ENCODE data around the gene GREB1L.
"Not testable (repeated sequence)": the region's sequence is repeated elsewhere in the genome, so short reads cannot be mapped to it uniquely, and the experiment has no call there.

GREB1L gene

DNA sequence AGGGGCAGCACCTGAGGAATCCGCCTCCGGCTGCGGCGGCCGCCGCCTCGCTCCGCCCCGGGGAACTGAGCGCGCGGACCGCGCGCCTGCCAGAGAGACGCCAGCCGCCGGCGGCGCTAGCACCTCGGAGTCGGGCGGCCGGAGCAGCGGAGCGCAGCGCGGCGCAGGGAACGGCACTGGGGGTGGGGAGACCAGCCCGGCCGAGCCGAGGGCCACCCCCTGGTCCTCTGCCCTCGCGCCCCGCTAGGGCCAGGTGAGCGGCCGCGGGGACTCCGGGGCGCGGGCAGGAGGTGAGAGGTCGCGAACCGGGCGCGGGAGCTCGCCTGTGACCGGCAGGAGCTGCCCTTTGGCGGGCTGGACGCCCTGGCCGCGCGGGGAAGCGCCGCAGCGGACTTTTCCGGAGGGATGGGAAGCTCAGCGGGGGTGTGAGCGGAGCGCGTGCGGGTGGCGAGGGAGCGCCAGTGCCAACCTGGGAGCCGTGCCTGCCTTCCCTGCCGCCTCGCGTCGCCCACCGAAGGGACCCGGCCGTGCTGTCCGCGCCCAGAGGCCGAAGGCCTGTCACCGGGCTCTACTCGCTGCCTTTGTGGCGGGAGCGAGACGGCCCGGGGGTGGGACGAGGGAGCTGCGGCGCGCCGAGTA, at the start of gene GREB1L:
Gene GREB1L, plus strand, starts transcription at position 92 of the 639 bp plus-strand sequence. CDS start 141,287 bp downstream, outside the sequence.
- no peak for DNase-seq (ENCODE audit: low read depth)

DNA sequence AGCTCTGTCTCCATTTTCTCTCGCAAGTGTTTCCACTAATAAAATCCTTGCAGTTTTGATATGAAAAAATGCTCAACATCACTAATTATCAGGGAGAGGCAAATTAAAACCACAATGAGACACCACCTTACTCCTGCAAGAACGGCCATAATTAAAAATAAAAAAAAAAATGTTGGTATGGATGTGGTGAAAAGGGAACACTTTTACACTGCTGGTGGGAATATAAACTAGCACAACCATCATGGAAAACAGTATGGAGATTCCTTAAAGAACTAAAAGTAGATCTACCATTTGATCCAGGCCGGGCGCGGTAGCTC, 49.8 kb upstream of the GREB1L start:
- no peak for DNase-seq (ENCODE audit: low read depth)

DNA sequence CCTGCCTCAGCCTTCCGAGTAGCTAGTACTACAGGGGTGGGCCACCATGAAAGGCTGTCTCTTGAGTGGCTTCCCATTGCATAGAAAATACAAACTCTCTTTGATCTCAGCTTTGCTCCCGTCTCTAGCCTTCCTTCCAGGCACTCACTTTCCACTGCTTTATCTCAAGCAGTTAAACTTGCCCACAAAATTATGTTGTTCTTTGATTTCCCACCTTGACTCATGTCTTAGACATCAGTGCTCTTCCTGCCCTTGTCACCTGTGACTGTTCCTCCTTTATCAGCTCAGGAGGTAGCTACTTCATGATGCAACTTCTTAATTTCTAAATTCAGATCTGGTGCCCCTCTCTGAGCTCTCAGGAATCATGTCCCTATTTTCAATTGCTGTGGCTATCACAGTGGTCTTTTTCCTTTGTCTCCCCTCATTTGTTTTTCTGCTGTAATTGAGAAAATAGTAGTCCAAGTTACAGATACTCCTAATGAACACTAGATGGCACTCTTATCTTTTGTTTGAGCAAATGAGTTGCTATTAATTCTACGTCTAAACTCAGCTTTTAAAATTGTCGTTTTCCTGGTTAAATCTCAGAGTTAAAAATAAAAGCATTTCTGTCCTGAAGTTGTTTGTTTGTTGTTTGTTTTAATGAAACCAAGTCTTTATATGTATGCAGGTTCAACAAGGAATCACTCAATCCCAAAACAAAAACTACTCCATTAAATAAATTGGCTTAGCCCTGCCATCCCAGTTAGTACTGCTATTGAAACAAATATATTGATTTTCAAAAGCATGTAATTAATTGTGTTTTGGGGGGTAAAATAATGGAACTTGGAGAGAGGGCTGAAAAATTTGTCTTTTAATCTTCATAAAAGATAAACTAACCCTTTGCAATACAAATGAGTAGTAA, 46.9 kb upstream of the GREB1L start:
- DNase-seq (ENCODE audit: low read depth) = no peak

DNA sequence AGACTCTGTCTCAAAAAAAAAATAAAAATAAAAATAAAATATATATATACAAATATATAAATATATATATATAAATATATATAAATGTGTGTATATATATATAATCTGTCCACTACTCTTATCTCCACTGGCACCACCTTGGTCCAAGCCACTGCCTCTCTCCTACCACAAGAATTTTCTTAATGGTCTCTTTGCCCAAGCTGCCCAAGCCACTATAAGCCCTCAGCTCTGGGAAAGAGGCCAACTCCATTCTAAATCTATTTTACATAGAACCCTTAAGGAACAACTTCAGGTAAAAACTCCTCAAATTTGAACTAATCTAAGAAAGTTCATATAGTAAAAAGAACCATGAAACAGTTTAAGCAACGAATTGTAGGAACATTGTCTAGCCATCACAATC, 45.6 kb upstream of the GREB1L start:
- no peak for DNase-seq (ENCODE audit: low read depth)

DNA sequence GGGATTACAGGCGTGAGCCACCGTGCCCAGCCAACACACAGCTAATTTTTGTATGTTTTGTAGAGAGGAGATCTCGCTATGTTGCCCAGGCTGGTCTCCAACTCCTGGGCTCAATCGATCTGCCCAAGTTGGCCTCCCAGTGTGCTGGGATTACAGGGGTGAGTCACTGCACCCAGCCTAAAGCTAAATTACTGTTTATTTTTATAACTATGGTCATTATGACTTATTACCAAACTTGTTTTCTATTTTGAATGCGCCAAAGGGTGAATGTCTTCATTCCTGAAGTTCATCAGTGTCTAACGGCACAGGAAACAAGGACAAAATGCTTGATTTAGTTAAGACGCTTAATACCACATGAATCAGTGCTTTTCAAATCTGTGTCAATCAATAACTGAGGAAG, 38.9 kb upstream of the GREB1L start:
- DNase-seq (ENCODE audit: low read depth) = no peak

DNA sequence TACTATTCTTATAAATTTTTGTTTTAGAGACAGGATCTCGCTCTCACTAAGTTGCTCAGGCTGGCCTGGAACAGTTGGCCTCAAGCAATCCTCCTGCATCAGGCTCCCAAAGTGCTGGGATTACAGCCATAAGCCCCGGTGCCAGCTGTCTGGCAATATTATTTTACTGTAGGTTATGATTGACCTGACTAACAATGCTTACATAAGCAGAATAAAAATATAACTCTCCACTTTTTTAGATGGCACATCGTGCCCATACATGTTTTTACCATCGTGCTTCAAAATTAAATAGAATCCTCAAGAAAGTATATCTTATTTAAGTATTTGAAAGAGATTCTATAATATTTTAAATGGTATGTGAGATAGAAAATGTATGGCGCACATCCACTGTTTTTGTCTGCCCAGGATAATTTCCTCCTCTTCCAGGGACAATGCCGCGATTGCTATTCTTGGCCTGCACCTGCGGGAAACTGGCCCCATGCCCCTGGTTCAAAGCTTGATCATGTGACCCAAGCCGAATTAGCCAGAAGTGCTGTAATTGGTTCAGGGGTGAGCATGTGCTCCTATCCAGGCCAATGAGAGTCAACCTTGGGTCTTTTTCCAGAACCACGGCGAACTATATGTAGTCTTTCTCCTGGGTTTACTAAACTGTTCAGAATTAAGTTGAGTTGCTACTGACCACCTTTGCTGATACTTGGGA, 38.3 kb upstream of the GREB1L start:
- DNase-seq (ENCODE audit: low read depth) = no peak

DNA sequence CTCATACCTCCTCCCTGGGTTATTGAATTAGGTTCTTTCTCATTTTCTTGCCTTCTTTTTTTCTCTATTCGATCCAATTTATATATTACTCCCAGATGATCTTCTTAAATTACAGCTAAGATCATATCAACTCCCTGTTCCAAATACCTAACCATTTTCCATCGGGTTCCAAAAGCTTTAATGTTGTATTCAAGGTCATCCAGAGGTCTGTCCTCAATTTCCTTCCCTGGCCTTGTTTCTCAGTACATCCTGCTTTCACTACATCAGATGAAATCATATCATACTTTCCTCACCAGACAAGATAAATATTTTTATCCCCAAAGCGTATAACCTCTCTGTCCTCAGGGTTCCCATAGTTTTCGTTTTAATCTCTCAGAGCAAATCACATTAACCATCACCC, 36.3 kb upstream of the GREB1L start:
- DNase-seq (ENCODE audit: low read depth) = no peak

DNA sequence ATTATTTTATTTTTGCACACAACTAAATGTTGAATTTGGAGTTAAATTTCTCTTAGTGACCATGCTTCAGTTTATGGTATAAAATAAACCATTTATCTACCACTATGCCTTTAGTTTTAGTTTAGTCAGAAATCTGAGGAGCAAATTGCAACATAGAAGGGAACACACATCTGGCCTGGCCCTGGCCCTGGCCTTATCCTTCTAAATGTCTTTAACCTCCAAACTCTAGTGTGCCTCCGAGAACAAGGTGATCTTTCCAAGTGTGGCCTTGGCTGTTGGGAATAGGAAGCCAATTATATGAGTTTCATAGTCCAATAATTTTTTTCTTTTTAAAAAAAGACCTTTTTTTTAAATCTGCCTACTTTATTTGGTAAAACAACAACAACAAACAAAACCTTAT, 31.8 kb upstream of the GREB1L start:
- no peak for DNase-seq (ENCODE audit: low read depth)

DNA sequence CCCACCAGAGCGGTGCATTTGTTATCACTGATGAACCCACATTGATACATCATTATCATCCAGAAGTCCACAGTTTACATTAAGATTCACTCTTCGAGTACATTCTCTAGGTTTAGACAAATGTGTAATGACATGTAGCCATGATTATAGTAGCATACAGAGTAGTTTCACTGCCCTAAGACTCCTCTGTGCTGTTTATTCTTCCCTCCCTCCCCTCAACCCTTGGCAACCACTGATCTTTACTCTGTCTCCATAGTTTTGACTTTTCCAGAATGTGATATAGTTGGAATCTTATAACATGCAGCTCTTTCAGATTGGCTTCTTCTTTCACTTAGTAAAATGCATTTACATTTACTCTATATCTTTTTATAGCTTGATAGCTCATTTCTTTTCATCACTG, 31.2 kb upstream of the GREB1L start:
- no peak for DNase-seq (ENCODE audit: low read depth)

DNA sequence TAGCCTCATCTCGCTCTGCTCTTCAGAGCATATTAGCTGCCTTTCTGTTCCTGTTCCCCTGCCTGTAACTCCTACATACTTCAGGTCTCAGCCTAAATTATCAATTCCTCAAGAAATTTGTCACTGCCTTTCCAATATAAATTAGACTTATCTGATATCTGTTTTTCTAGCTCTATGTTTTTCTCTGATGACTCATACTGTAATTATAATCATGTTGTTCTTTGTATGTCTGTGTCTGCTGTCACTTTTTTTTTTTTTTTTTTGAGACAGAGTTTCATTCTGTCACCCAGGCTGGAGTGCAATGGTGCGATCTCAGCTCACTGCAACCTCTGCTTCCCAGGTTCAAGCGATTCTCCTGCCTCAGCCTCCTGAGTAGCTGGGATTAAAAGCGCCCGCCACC, 27.6 kb upstream of the GREB1L start:
- DNase-seq (ENCODE audit: low read depth) = not testable (repeated sequence)

DNA sequence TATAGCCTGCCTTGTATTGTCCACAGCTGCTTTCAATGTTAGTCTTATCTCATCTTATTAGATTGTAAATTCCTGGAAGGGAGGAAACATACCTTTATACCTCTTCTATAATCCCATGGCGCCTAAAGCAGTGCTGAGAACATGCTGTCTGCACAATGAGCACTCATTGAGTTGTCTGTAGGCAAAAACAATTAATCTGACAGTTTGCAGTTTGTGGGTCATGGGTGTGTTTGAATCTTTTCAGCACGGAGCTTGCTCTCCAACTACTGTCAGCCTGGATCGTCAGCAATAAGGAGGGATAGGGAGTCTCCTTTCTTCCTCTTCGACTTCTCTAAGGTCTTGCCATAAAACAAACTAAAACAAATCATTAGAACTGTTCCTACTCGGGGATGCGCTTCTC, 26.5 kb upstream of the GREB1L start:
- DNase-seq (ENCODE audit: low read depth) = no peak

DNA sequence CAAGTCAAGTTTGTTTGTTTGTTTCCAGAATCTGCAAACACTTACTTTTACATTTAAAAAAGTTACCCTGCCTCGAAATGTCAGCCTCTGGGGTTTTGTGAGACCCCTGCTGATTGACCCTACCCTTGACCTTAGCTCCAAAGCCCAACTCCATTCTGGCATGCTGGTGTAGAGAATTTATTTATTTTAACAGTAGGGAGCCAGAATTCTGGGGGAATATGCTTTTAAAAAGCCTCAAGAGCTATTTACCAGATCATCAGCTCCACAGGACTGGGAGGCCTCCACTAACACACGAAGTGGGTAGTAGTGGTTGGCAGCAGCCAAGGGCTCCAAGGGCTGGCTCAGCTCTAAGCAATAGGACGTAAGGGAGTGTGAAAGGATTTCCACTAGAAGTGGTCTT, 23.2 kb upstream of the GREB1L start:
- no peak for DNase-seq (ENCODE audit: low read depth)

DNA sequence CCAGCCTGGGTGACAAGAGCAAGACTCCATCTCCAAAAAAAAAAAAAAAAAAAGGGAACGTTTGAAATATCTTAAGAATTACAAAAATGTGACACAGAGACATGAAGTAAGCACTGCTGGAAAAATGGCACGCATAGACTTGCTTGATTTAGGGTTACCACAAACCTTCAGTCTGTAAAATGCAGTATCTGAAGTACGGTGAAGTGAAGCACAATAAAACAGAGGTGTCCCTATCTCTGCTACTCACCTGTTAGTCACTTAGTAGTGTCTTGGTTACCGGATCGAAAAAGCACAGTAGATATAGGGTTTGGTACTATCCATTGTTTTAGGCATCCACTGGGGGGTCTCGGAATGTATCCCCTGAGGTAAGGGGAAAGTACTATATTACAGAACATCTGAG, 11.6 kb upstream of the GREB1L start:
- no peak for DNase-seq (ENCODE audit: low read depth)

DNA sequence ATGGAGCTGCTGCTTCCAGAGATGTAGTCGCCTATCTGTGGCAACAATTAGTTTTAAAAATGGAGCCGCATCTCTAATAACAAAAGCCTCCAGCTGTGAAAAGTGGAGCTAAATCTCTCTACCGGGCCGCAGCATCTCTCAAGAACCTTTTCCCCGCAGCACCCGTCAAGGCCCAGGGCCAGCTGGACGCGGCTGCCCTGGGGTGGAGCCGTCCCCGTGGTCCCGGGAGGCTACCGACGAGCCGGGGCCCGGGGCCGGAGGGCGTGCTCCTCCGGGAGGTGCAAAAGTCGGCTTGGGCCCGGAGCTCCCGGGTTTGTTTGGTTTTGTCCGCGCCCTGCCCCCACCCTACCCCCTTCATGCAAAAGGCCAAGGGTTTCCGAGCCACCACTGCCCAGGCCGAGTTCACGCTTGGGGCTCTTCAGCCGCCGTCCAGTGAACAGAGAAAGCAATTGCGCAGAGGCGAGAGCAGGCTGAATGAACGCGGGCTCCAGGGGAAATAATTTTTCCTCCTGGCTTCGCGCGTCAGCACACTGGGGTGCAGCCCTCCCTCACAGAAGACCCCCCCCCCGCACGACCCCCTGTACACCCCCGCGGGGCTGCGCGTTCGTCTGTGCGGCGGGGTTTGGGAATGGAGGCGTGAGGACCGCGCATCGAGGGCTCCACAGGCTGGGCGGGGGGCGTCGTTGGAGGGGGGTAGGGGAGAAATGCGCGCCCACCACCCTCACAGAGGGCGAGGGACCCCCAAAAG, 557 bp upstream of the GREB1L start:
- DNase-seq (ENCODE audit: low read depth) = no peak

DNA sequence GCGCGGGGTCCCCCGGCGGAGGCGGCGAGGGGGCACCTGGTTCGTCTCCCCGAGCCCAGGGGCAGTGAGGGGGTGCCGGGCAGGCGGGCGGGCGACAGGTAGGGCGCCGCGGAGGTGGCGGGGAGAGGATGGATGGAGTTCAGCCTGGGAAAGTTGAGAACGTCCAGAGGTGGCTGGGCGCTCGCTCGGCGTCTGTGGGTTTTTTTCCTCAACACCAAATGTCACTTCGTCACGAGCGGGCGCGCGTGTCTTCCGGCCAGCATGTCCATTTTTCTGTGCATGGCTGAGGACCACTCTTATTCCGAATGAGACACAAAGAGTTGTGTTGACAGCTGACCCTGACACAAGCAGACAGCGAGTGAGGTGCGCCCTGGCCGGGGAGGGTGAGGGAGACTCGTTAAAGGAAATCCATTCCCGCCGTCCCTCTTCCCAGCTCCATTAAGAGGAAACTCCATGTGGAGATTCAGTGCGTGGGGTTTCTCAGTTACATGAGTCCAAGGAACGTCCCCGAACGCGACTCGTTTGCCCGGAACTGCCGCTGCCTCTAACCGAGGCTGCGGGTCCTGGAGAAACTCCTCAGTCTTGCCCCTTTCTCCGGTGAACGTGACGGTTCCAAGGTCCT, 859 bp downstream of the GREB1L start:
- no peak for DNase-seq (ENCODE audit: low read depth)

DNA sequence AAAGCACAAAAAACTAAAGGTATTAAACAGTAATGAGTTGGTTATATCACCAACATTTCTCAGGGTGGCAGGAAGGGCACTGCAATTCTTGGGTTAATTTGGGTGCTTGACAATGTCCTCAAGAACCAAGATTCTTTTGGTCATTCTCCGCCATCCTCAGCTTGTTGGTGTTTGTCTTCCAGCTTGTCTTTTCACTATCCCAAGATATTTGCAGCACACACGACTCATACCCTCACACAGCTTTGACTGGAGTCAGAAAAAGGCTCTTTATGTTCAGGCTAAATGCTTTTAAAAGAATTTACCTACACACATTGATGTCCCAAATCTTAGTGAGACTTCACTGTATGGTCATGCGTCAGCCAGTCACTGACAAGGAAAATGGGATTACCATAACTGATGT, 12.5 kb downstream of the GREB1L start:
- DNase-seq (ENCODE audit: low read depth) = no peak

DNA sequence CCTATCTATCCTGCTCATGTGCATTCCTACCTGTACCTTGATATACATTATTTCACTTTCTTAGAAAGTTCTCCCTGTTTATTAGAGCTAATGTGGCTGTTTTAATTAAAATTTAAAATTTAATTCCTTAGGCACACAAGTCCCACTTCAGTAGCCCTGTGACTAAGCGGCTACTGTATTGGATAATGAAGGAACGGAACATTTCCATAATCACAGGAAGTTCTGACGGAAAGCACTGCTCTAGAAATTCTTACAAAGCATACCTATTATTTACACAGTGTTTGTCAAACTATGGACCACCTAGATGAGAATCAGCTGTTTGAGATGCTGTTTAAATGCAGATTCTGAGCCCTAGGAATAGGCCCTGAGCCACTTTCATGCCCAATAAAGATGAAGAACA, 13.2 kb downstream of the GREB1L start:
- no peak for DNase-seq (ENCODE audit: low read depth)

DNA sequence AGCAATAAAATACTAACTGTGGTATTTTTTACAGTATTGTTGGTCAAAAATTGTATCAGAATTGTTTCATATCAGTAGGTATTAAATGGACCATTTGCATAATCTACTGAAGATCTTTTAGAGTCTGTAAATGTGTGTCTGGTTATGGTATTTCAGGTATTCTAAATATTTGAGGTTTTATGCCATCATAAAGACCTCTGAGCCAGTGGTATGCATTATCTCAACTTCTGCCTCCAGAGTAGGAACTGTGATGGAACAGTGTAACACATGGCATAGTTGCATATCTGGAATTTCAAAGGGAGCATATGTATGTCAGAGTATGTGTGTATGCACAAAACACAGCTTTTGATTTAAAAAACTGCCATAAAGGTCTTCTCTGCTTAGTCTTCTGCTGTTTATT, 15.4 kb downstream of the GREB1L start:
- DNase-seq (ENCODE audit: low read depth) = no peak

DNA sequence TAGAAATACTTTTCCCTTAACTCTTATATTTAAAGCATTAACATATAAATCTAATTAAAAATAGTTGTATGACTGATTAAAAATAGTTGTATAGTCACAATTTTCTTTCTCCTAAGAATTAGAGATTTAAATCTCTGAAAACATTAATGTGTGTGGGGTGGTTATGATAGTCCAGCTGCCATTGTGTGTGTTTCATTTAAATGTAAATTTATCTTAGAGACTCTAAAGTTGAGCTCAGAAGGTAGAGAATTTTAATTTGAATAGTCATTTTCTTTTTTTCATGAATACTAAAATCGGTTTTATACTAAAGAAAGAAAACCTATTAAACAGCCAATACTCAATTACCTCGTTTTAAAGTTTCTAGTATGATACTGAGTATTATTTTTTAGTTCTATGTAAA, 18.6 kb downstream of the GREB1L start:
- no peak for DNase-seq (ENCODE audit: low read depth)

DNA sequence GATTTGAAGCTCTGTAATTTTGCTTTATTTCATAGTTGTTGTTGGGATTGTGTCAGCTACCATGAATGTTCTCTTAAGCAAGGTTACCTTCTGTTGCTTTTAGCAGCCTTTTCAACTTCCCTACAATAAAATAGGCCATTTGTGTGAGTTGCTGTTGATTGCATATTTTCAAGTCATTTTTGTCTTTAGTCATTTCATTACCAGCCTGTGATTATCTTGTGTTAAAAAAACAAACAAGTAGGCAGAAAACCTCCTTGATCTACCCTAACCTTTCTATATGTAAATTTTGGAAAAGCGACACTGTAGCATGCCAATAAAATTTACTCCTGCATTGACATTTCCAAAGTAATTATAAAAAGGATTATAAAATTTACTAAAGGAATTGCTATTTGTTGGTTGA, 19.3 kb downstream of the GREB1L start:
- DNase-seq (ENCODE audit: low read depth) = no peak

DNA sequence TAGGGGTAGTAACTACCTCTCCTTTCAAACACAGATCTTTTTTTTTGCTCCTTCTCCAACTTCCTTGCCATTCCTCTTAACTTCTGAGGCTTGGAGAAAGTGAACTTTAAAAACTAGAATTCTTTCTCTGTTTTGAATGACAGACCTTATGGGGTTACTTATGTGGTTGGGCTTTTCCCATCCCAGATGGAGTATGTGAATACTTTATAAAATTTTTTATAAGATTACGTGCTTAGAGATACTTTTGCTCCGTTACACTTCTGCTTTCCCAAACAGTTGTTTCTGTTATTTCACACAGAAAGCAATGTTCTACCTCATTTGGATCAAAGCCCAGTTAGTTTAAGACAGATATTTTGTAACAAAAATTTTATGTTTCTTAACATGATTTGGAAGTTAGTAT, 20.2 kb downstream of the GREB1L start:
- no peak for DNase-seq (ENCODE audit: low read depth)

DNA sequence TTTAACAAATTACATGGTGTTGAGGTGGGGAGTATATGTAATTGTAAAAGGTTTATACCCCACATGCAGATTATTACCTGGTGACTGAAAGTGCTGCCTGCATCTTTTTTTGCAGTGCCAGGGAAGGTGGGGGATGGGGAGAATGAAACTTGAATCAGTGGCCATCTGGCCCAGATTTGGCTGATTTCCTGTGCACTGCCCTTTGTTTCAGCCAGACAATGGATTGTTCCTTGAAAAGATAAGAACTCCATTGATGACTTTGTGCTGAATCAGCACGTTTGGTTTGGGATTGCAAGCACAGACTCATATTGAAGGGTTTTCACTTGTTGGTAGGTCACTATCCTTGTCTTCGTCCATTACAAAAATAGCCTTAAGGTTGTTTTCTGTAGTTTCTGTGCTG, 20.9 kb downstream of the GREB1L start:
- no peak for DNase-seq (ENCODE audit: low read depth)
